ENCODE data around the gene SMARCC1.

GRCh38 chr3:47556351-47556750 is 225.3 kb downstream of the SMARCC1 start:
- no peak for TF ChIP-seq POLR2A (IDR thresholded peaks at IDR 0.05)
- no peak for TF ChIP-seq CTCF (IDR thresholded peaks at IDR 0.05)
